Adrenal gland (tissue), 5 donors: ENCODE data around the gene FHIT.

ENCODE experiments used
- POLR2A ChIP-seq, 2 donors: fragments of 450-650 bp; IDR thresholded peaks; one replicate each; pipeline ENCODE4 v1.6.1; 2017; ENCODE audit warnings: antibody characterized with exemption in 2 of 2, mild to moderate bottlenecking in 2 of 2, moderate library complexity in 1 of 2
- TF ChIP-seq, protein P1 (sequence below), 6 experiments: fragments of 450-650 bp in 4 of 6; fragments of 200-600 bp in 2 of 6; sonication (generic) in 1 of 6; IDR thresholded peaks; 1 replicate in 5 of 6; 2 replicates in 1 of 6; pipeline versions ENCODE4 v1.5.1 to v1.8.0; 2016 to 2021; ENCODE audit warnings: antibody characterized with exemption in 6 of 6, mild to moderate bottlenecking in 2 of 6, moderate library complexity in 1 of 6
- donor health status: DM: no; HTN: no; CAD: no.

DNA sequence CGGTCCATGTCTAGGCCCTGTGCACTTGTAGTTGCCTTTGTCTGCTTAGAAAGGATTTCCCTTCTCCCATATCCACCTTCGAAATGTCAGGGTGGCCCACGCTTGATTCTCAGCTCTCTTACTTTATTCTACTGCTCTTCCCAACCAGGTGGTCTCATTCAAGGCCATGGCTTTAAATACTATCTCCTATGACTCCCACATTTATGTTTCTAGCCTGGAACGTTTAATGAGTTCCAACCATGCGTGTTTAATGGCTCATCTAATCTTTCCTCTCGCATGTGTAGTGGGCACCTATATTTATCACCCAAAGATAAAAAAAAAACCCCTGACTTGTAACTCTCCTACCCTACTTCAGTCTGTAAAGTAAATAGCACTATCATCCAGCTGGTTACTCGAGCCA lies 1474.2 kb downstream of the FHIT start:
- TF ChIP-seq, protein P1, sequence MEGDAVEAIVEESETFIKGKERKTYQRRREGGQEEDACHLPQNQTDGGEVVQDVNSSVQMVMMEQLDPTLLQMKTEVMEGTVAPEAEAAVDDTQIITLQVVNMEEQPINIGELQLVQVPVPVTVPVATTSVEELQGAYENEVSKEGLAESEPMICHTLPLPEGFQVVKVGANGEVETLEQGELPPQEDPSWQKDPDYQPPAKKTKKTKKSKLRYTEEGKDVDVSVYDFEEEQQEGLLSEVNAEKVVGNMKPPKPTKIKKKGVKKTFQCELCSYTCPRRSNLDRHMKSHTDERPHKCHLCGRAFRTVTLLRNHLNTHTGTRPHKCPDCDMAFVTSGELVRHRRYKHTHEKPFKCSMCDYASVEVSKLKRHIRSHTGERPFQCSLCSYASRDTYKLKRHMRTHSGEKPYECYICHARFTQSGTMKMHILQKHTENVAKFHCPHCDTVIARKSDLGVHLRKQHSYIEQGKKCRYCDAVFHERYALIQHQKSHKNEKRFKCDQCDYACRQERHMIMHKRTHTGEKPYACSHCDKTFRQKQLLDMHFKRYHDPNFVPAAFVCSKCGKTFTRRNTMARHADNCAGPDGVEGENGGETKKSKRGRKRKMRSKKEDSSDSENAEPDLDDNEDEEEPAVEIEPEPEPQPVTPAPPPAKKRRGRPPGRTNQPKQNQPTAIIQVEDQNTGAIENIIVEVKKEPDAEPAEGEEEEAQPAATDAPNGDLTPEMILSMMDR (IDR thresholded peaks at IDR 0.05) = no peak
- no peak for TF ChIP-seq POLR2A (IDR thresholded peaks at IDR 0.05)
